Panc1 (cell line): Measurements from ENCODE around the gene RAB3IL1. TPM values are rescaled to one million over a fixed set of nuclear protein-coding genes. Genes with fewer than 3 reads are reported as not detected.
"Not testable (repeated sequence)": the region's sequence is repeated elsewhere in the genome, so short reads cannot be mapped to it uniquely, and the experiment has no call there.

Experiments
- ATAC-seq: fragments of 200-7000 bp; cut with Tn5 transposase; 2 replicates; pipeline ENCODE4 v1.9.1; 2020; ENCODE audit warnings: mild to moderate bottlenecking, moderate library complexity
- Bru-seq: library from RNA; stranded (reverse); fragments of 400-500 nt; gene quantifications from one replicate; lab custom pipeline; 2021; lab: Mats Ljungman, UMichigan
- BruChase-seq, 2 experiments: library from RNA; stranded (reverse); fragments of 400-500 nt; gene quantifications; one replicate each; lab custom pipeline; 2021; lab: Mats Ljungman, UMichigan
- BruUV-seq: library from RNA; stranded (reverse); fragments of 400-500 nt; replicated peaks from 2 replicates; lab custom pipeline; 2021; lab: Mats Ljungman, UMichigan
- CTCF ChIA-PET: fragments of 300-600 bp; sonication (Branson Sonifier 250); formaldehyde crosslinking; loops from one replicate; lab custom pipeline; 2022; ENCODE audit warnings: antibody characterized with exemption; lab: Charles Lee
- POLR2A ChIA-PET: fragments of 300-600 bp; sonication (Branson Sonifier 250); formaldehyde crosslinking; loops from one replicate; lab custom pipeline; 2022; ENCODE audit warnings: antibody characterized with exemption; lab: Charles Lee
- DNase-seq: peaks from one replicate; pipeline ENCODE4 v3.0.0-alpha.2; 2010; ENCODE audit warnings: low read depth, low spot score
- H3K27ac ChIP-seq: 2 replicates; pipeline ENCODE4 v1.5.1; 2011; ENCODE audit warnings: mild to moderate bottlenecking, low read length, inconsistent platforms
- H3K27me3 ChIP-seq: fragments of 200-500 bp; sonication (Bioruptor generic); 2 replicates; pipeline ENCODE4 v1.6.0; 2014; ENCODE audit warnings: low read length, inconsistent platforms; ENCODE audit not compliant: control insufficient read depth, insufficient read depth
- H3K36me3 ChIP-seq: fragments of 200-500 bp; sonication (Bioruptor generic); 2 replicates; pipeline ENCODE4 v1.5.1; 2014; ENCODE audit warnings: inconsistent platforms, mild to moderate bottlenecking, low read length, moderate library complexity; ENCODE audit not compliant: control insufficient read depth, insufficient read depth
- H3K4me1 ChIP-seq: 2 replicates; pipeline ENCODE4 v1.5.1; 2011; ENCODE audit warnings: inconsistent platforms, mild to moderate bottlenecking, low read length, moderate library complexity; ENCODE audit not compliant: control insufficient read depth, insufficient read depth
- H3K4me3 ChIP-seq, 2 experiments: 2 replicates each; pipeline ENCODE4 v1.5.1; 2011 to 2012; ENCODE audit warnings: low read depth in 2 of 2, low read length in 2 of 2, mild to moderate bottlenecking in 2 of 2, inconsistent platforms in 1 of 2, moderate library complexity in 1 of 2
- H3K9me3 ChIP-seq: fragments of 200-500 bp; sonication (Bioruptor generic); 2 replicates; pipeline ENCODE4 v1.5.1; 2014; ENCODE audit warnings: low read depth, mild to moderate bottlenecking, inconsistent platforms, low read length, moderate library complexity; ENCODE audit not compliant: control insufficient read depth, insufficient read depth
- CTCF ChIP-seq: fragments of 450-650 bp; IDR thresholded peaks from 2 replicates; pipeline ENCODE4 v1.5.1; 2017; ENCODE audit warnings: mild to moderate bottlenecking
- POLR2AphosphoS5 ChIP-seq: IDR thresholded peaks from 2 replicates; pipeline ENCODE4 v1.6.1; 2012; ENCODE audit warnings: mild to moderate bottlenecking, low read depth, low read length, moderate library complexity
- REST ChIP-seq, 2 experiments: IDR thresholded peaks; 2 replicates each; pipeline ENCODE4 v1.6.1; 2011 to 2012; ENCODE audit warnings: low read depth in 2 of 2, control low read depth in 1 of 2, low read length in 1 of 2, mild to moderate bottlenecking in 1 of 2, moderate library complexity in 1 of 2; ENCODE audit not compliant: insufficient read depth in 1 of 2
- SIN3A ChIP-seq: IDR thresholded peaks from 2 replicates; pipeline ENCODE4 v1.6.1; 2012; ENCODE audit warnings: low read depth, mild to moderate bottlenecking, low read length, moderate library complexity, borderline replicate concordance; ENCODE audit not compliant: insufficient read depth
- TCF7L2 ChIP-seq: IDR thresholded peaks from 2 replicates; pipeline ENCODE4 v1.6.1; 2011; ENCODE audit warnings: mild to moderate bottlenecking, low read depth, low read length, inconsistent platforms
- in situ Hi-C: cut with HindIII; loops from 2 replicates; pipeline ENCODE4 v1.10.0; 2016; ENCODE audit warnings: low sequenced_read_pairs, low pct_unique_long_range_greater_than_20kb
- intact Hi-C: fragments of 100-400 bp; cut with micrococcal nuclease; formaldehyde crosslinking; loops from one replicate; pipeline ENCODE4 v1.10.0; 2022; ENCODE audit not compliant: unreplicated experiment
- long read RNA-seq: library from polyadenylated mRNA; unstranded; transcript quantifications from one replicate; pipeline ENCODE4 v2.0.0, GENCODE V29; 2021; ENCODE audit not compliant: unreplicated experiment
- polyA plus RNA-seq: library from polyadenylated mRNA; unstranded; fragments of >200 nt; gene quantifications from one replicate; pipeline ENCODE4 v1.2.1, GENCODE V29; 2012; ENCODE audit warnings: missing spikeins; ENCODE audit not compliant: insufficient read length
- total RNA-seq: library from RNA; stranded (reverse); gene quantifications from one replicate; pipeline ENCODE4 v1.2.1, GENCODE V29; 2021; ENCODE audit not compliant: unreplicated experiment

The RAB3IL1 gene
- total RNA-seq (8.9 TPM), Bru-seq, nascent RNA (percentile 35 among the genes with signal in this experiment), BruChase-seq, experiment 1, labeled RNA remaining after a 2-hour chase (percentile 33 among the genes with signal in this experiment), BruChase-seq, experiment 2, labeled RNA remaining after a 6-hour chase (percentile 37 among the genes with signal in this experiment)
- polyA plus RNA-seq: 17.7 TPM
- long read RNA-seq, partial matches to known transcripts: 1 of 9 reads
- long read RNA-seq, other reads (novel, unspliced or antisense): 4 of 9 reads

GRCh38 chr11:61917334-61918109 lies at the start of gene RAB3IL1:
Gene RAB3IL1, minus strand, starts transcription at chr11:61917566. Its CDS starts 199 bp downstream, at chr11:61917367.
- ATAC-seq (peak; percentile 85), DNase-seq (no peak)
- peak; percentile 63; the same call in 1 of the 2 replicates for TF ChIP-seq SIN3A
- TF ChIP-seq TCF7L2: no peak
- no peaks in the 10 kb centered on the region for H3K36me3 ChIP-seq
- H3K4me1 ChIP-seq: no peaks in the 10 kb centered on the region
- ChIA-PET POLR2A (no interaction called here), CTCF (no interaction called here)
- H3K4me3 ChIP-seq: peak within 1 kb of the TSS; percentile 48 to 63
- H3K9me3 ChIP-seq: no peaks in the 10 kb centered on the region
- intact Hi-C loops (no loop called here), in situ Hi-C loops (no loop called here)
- no TSS peak for BruUV-seq
- H3K27ac ChIP-seq: peak within 1 kb of the TSS; percentile 54; the same call in 1 of the 2 replicates
- no peaks in the 10 kb centered on the region for H3K27me3 ChIP-seq

- ChIA-PET POLR2A (interaction anchor here (0.7 kb wide), 1 partner anchor 19 kb away, joined by 3 read pairs; no protein-coding TSS in a partner anchor), CTCF (interaction anchor here (2.1 kb wide), 1 partner anchor 115 kb away, joined by 8 read pairs; no protein-coding TSS in a partner anchor)
- no peaks in the 10 kb centered on the region for H3K27me3 ChIP-seq
- ATAC-seq (no peak), DNase-seq (no peak)
- intact Hi-C loops (no loop called here), in situ Hi-C loops (no loop called here)
- no peaks in the 10 kb centered on the region for H3K9me3 ChIP-seq
- peaks cover 57% of the 10 kb centered on the region for H3K4me1 ChIP-seq
- H3K4me3 ChIP-seq: peak overlapping the region; percentile 76 to 100
- no TSS peak for BruUV-seq
- H3K36me3 ChIP-seq: peaks cover 21% of the 10 kb centered on the region
- TF ChIP-seq POLR2AphosphoS5 (no peak), TCF7L2 (no peak), CTCF (no peak), REST (IDR thresholded peaks at IDR 0.05; ENCODE audit: insufficient read depth in 1 of 2, low read depth in 2 of 2, low read length in 1 of 2) (no peak), SIN3A (no peak)
- H3K27ac ChIP-seq: peak overlapping the region; percentile 89
Measured at GRCh38 chr11:61966734-61967115, 49.4 kb upstream of the RAB3IL1 start.

- CTCF ChIA-PET, DNase-seq, H3K9me3 ChIP-seq, POLR2A ChIA-PET, ATAC-seq, H3K27me3 ChIP-seq, intact Hi-C loops, in situ Hi-C loops: not testable (repeated sequence)
- Histone ChIP-seq H3K27ac (peak overlapping the region; percentile 89), H3K4me3 (peak overlapping the region; percentile 76 to 100), H3K4me1 (peaks cover 47% of the 10 kb centered on the region), H3K36me3 (peaks cover 21% of the 10 kb centered on the region)
- BruUV-seq: TSS peak; percentile 97
Measured at GRCh38 chr11:61964666-61965271, 47.4 kb upstream of the RAB3IL1 start.
